Adipocyte (in vitro differentiated cells): ENCODE measurements around the gene ZNF32.

Experiments used
- DNase-seq: peaks from one replicate; pipeline ENCODE4 v3.0.0-alpha.2; 2015; ENCODE audit warnings: low read depth
- H3K27me3 ChIP-seq: replicated peaks from 2 replicates; pipeline ENCODE4 v1.7.0; 2013; ENCODE audit warnings: mild to moderate bottlenecking, low read length, moderate library complexity; ENCODE audit not compliant: control insufficient read depth, insufficient read depth
- H3K36me3 ChIP-seq: 2 replicates; pipeline ENCODE4 v1.7.0; 2013; ENCODE audit warnings: low read length, mild to moderate bottlenecking, moderate library complexity; ENCODE audit not compliant: control insufficient read depth, insufficient read depth, severe bottlenecking
- H3K4me1 ChIP-seq: 2 replicates; pipeline ENCODE4 v1.7.0; 2013; ENCODE audit warnings: mild to moderate bottlenecking, low read length, moderate library complexity; ENCODE audit not compliant: control insufficient read depth, insufficient read depth
- H3K4me3 ChIP-seq: 2 replicates; pipeline ENCODE4 v1.7.0; 2013; ENCODE audit warnings: mild to moderate bottlenecking, low read length, moderate library complexity
- H3K9ac ChIP-seq: 2 replicates; pipeline ENCODE4 v1.7.0; 2013; ENCODE audit warnings: mild to moderate bottlenecking, low read length, moderate library complexity
- H3K9me3 ChIP-seq: 2 replicates; pipeline ENCODE4 v1.7.0; 2013; ENCODE audit warnings: mild to moderate bottlenecking, low read length, moderate library complexity; ENCODE audit not compliant: control insufficient read depth

ZNF32 gene

GRCh38 chr10:43680035-43680434 is 31.4 kb upstream of the ZNF32 start:
- DNase-seq: no peak
- no peaks in the 10 kb centered on the region for H3K36me3 ChIP-seq
- peaks cover 15% of the 10 kb centered on the region for H3K9me3 ChIP-seq

DNA sequence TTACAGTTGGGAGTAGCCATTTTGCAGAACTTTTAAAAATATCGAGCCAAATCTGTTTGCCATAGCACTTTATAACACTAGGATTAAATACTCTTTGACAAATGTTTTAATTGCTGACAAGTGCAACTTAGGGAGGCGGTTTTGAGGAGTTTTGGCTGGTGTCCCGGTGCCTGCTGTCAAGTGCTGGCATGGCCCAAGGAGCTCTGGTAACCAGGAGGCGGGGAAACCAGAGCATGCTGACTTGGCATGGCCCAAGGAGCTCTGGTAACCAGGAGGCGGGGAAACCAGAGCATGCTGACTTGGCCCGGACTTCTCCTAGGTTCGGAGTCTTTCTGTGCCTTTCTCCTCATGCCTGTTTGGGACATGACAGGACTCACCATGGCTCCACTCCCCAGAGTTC is 30.8 kb upstream of the ZNF32 start:
- peaks cover 18% of the 10 kb centered on the region for H3K9me3 ChIP-seq
- peaks cover 24% of the 10 kb centered on the region for H3K4me1 ChIP-seq
- no peak overlapping the region for H3K9ac ChIP-seq
- no peaks in the 10 kb centered on the region for H3K36me3 ChIP-seq
- no peaks in the 10 kb centered on the region for H3K27me3 ChIP-seq
- no peak for DNase-seq
- H3K4me3 ChIP-seq: no peak overlapping the region

More at GRCh38 chr10:43680035-43680434, 31.4 kb upstream of the ZNF32 start:
- H3K4me1 ChIP-seq: peaks cover 20% of the 10 kb centered on the region
- H3K27me3 ChIP-seq: no peaks in the 10 kb centered on the region
- no peak overlapping the region for H3K4me3 ChIP-seq
- H3K9ac ChIP-seq: no peak overlapping the region

- Histone ChIP-seq H3K4me3 (no peak overlapping the region), H3K27me3 (no peaks in the 10 kb centered on the region), H3K9ac (no peak overlapping the region), H3K4me1 (peaks cover 25% of the 10 kb centered on the region), H3K9me3 (peaks cover 18% of the 10 kb centered on the region), H3K36me3 (no peaks in the 10 kb centered on the region)
- no peak for DNase-seq
These were observed 30.0 kb upstream of the ZNF32 start for GRCh38 chr10:43678654-43679053.

DNA sequence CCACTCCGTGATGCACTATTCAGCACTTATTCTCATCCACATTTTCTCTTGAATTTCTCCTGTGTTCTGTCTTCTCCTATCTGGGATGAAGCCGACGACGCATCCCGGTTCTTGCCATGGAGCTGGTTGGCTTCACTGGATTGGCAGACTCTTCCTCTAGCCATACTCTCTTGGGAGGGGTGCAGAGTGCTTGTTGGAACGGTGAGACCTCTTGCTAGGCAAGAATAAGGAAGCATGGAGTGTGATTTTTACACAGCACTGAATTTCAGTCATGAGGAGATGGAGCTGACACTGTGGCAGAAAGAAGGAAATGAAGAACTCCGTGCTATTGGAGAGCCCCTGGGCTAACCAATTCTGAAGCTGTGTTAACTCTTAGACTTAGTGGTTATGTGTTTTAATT is 28.2 kb upstream of the ZNF32 start:
- Histone ChIP-seq H3K9me3 (peaks cover 18% of the 10 kb centered on the region), H3K4me3 (no peak overlapping the region), H3K27me3 (no peaks in the 10 kb centered on the region), H3K36me3 (no peaks in the 10 kb centered on the region), H3K4me1 (peaks cover 25% of the 10 kb centered on the region), H3K9ac (no peak overlapping the region)
- DNase-seq: no peak

- peaks cover 25% of the 10 kb centered on the region for H3K4me1 ChIP-seq
- no peak for DNase-seq
- H3K4me3 ChIP-seq: no peak overlapping the region
- peaks cover 18% of the 10 kb centered on the region for H3K9me3 ChIP-seq
- no peak overlapping the region for H3K9ac ChIP-seq
- no peaks in the 10 kb centered on the region for H3K36me3 ChIP-seq
- peaks cover under 1% of the 10 kb centered on the region for H3K27me3 ChIP-seq
These were observed 27.6 kb upstream of the ZNF32 start for GRCh38 chr10:43676331-43676730.

DNA sequence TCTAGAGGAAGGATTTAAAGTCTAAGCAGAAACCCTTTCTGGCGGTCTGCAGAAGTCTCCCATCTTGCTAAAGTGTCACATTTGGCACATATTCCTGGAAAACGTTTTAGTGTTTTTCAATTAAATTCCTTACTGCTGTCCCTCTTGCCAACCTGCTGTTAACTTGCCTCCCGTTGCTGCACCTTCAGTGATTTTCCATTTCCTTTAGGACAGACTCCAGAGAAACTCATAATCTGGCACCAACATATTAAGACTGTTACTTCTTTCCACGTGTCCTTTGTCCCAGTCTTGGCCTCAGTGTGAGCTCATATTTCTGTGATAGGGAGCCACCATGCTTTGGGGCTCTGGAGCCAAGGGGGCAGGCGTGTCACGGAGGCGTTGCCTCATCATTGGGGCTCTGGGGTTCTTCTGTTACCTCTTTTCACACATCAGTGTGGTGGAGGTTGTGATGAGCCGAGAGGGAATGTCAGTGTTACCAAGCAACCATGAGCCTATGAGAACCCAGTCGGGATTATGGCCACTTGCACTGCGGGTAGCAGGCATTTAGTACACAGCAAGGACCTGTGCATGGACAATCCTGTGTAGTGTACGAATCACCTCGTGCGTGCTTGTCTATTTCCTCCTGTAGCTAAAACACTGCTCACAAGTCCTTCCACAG is 26.0 kb upstream of the ZNF32 start:
- Histone ChIP-seq H3K36me3 (no peaks in the 10 kb centered on the region), H3K4me1 (peaks cover 13% of the 10 kb centered on the region), H3K9me3 (peaks cover 18% of the 10 kb centered on the region), H3K4me3 (no peak overlapping the region), H3K9ac (no peak overlapping the region), H3K27me3 (peaks cover 6% of the 10 kb centered on the region)
- DNase-seq: no peak

- H3K4me3 ChIP-seq: no peak overlapping the region
- H3K27me3 ChIP-seq: peaks cover 15% of the 10 kb centered on the region
- peaks cover 18% of the 10 kb centered on the region for H3K9me3 ChIP-seq
- H3K4me1 ChIP-seq: peaks cover 5% of the 10 kb centered on the region
- no peak for DNase-seq
- no peak overlapping the region for H3K9ac ChIP-seq
- no peaks in the 10 kb centered on the region for H3K36me3 ChIP-seq
These were observed 24.8 kb upstream of the ZNF32 start for GRCh38 chr10:43673471-43673870.

- Histone ChIP-seq H3K27me3 (peaks cover 18% of the 10 kb centered on the region), H3K36me3 (no peaks in the 10 kb centered on the region), H3K9me3 (peaks cover 18% of the 10 kb centered on the region), H3K9ac (no peak overlapping the region), H3K4me3 (no peak overlapping the region), H3K4me1 (peaks cover 9% of the 10 kb centered on the region)
- peak; percentile 83 for DNase-seq
These were observed 23.2 kb upstream of the ZNF32 start for GRCh38 chr10:43671659-43672531.

GRCh38 chr10:43669386-43669785 is 20.7 kb upstream of the ZNF32 start:
- Histone ChIP-seq H3K27me3 (peaks cover 18% of the 10 kb centered on the region), H3K4me1 (peaks cover 13% of the 10 kb centered on the region), H3K36me3 (no peaks in the 10 kb centered on the region), H3K9me3 (no peaks in the 10 kb centered on the region), H3K9ac (no peak overlapping the region), H3K4me3 (no peak overlapping the region)
- DNase-seq: no peak

- no peak for DNase-seq
- H3K36me3 ChIP-seq: no peaks in the 10 kb centered on the region
- H3K9ac ChIP-seq: peak overlapping the region; percentile 37
- peaks cover 2% of the 10 kb centered on the region for H3K9me3 ChIP-seq
- H3K4me3 ChIP-seq: peak overlapping the region; percentile 68
- peaks cover 18% of the 10 kb centered on the region for H3K27me3 ChIP-seq
- peaks cover 13% of the 10 kb centered on the region for H3K4me1 ChIP-seq
These were observed 19.2 kb upstream of the ZNF32 start for GRCh38 chr10:43667761-43668386.

DNA sequence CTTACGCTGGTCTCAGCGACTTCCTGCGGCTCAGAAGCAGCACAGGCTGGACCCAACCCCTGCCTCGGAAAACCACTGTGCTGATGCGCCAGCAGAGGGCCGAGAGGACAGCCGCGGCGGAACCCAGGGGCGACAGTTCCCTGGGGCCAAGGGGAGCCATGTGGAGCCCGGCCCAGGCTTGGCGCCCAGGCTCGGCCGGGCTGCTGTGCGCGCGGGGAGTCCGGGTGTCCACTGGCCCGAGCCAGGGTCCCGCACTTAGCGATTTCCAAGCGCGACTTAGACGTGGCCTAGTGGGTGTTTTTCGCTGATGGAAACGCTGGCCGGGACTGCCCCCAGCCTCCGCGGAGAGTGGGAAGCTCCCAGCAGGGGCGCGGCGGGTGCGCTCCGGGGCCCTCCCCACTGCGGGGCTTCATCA is 18.6 kb upstream of the ZNF32 start:
- H3K9ac ChIP-seq: peak overlapping the region; percentile 37
- no peaks in the 10 kb centered on the region for H3K36me3 ChIP-seq
- H3K4me3 ChIP-seq: peak overlapping the region; percentile 68
- peaks cover 18% of the 10 kb centered on the region for H3K27me3 ChIP-seq
- H3K9me3 ChIP-seq: peaks cover 3% of the 10 kb centered on the region
- H3K4me1 ChIP-seq: peaks cover 13% of the 10 kb centered on the region
- DNase-seq: no peak
